GM12878 (cell line): ENCODE data around the gene SPDYE2B.
"Not testable (repeated sequence)": the region's sequence is repeated elsewhere in the genome, so short reads cannot be mapped to it uniquely, and the experiment has no call there.

ENCODE experiments used
- CTCF ChIP-seq, 3 experiments: IDR thresholded peaks in 2 of 3; conservative IDR thresholded peaks in 1 of 3; 2 replicates each; pipeline ENCODE4 v1.5.1; 2011; ENCODE audit warnings: low read depth in 3 of 3, low read length in 3 of 3, mild to moderate bottlenecking in 3 of 3, control low read depth in 2 of 3, moderate library complexity in 2 of 3, inconsistent platforms in 1 of 3, mixed read lengths in 1 of 3; ENCODE audit not compliant: control insufficient read depth in 2 of 3, insufficient read depth in 1 of 3; ENCODE audit errors: extremely low read depth in 1 of 3
- POLR2A ChIP-seq: IDR thresholded peaks from 2 replicates; pipeline ENCODE4 v1.6.1; 2011; ENCODE audit warnings: low read depth, mild to moderate bottlenecking, low read length
- YY1 ChIP-seq: IDR thresholded peaks from 2 replicates; pipeline ENCODE4 v1.6.1; 2011; ENCODE audit warnings: low read depth, mild to moderate bottlenecking, low read length

GRCh38 chr7:102698962-102699750, 49.0 kb downstream of the SPDYE2B start:
- not testable (repeated sequence) for TF ChIP-seq CTCF (IDR thresholded peaks at IDR 0.05 in 2 of 3, conservative IDR thresholded peaks at IDR 0.05 in 1 of 3; ENCODE audit: control insufficient read depth in 2 of 3, extremely low read depth in 1 of 3, insufficient read depth in 1 of 3, low read depth in 3 of 3, low read length in 3 of 3); YY1; POLR2A
